Activated CD8-positive, alpha-beta memory T cell treated with anti-CD3 and anti-CD28 coated beads for 48 hours (primary cell): ENCODE data around the gene GPLD1.
"Not testable (repeated sequence)": the region's sequence is repeated elsewhere in the genome, so short reads cannot be mapped to it uniquely, and the experiment has no call there.

Experiments used
- DNase-seq, 3 experiments: peaks; one replicate each; pipeline ENCODE4 v3.0.0-alpha.2; 2020; ENCODE audit warnings: low read depth in 2 of 3, low spot score in 2 of 3

Gene GPLD1

DNA sequence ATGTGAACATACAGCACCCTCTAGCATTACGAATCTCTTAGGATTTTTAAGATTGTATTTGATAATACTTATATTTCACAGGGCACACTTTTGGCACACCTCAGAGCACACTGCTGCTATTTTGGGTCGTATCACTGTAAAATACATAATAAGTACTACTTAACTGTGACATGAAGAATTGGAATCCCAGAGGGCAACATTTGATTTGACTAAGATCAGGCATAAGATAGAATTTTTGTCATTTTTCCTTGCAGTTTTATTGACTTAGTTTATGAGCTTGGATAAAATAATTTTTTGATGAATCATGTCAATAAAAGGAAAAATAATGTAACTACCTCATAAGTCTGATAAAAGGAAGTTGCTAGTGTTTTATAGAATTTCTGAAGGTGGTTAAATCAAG, 64.3 kb downstream of the GPLD1 start:
- no peak for DNase-seq

DNA sequence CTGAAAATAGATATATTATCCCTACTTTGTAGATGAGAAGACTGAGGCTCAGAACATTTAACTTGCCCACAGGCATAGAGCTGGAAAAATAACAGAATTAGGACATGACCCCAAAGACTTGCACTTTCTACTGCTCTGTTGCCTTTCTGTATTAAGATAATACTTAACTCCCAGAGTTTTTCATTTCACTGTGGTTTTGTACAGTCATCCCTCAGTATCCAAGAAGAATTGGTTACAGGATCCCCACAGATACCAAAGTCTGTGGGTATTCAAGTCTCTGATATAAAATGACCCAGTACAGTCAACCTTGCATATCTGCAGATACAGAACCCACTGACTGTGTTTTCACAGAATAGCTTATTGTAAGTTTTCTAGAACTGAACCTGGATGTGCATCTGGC, 69.9 kb downstream of the GPLD1 start:
- DNase-seq: no peak

- no peak for DNase-seq
These were observed 73.6 kb downstream of the GPLD1 start for GRCh38 chr6:24415753-24416152.

DNA sequence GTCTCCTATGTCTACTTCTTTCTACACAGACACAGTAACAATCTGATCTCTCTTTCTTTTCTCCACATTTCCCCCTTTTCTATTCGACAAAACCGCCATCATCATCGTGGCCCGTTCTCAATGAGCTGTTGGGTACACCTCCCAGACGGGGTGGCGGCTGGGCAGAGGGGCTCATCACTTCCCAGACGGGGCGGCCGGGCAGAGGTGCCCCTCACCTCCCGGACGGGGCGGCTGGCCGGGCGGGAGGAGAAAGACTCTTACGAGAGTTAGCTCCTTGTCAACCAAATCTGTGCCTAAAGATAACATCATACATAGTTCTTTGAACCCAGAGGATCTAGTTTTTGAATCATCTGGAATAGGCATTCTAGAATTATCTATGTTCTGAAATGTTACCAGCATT, 74.8 kb downstream of the GPLD1 start:
- DNase-seq: not testable (repeated sequence)

DNA sequence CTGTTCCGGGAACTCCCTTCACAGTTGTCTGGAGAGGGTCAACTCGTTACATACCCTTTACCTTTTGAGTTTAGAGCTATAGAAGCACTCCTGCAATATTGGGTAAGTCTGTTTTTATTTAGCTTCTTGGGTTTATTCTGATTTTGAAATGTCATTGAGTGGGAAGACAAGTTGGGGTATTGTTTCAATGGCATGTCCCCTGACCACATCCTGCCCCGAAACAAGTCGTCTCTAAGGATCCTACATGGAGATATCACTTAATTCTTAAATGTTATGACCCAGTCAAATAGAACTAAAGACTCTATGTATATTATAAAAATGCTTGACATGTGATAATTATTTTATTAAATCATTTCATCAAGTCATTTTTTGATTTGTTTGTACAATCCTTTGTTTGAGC, 77.1 kb downstream of the GPLD1 start:
- DNase-seq: no peak

DNA sequence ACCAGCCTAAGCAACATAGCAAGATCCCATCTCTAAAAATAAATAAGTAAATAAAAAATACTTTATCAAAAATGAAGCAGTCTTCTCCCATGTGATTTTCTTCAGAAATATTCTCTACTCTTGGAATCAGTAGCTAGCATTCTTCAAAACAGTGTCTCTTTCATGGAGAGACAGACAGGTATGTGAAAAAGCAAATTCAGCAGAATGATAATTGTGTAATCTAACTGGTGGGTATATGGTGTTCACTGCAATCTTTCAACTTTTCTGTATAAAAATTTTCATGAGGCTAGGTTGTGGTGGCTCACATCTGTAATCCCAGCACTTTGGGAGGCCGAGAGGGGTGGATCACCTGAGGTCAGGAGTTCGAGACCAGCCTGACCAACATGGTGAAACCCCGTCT, 78.8 kb downstream of the GPLD1 start:
- DNase-seq: no peak

DNA sequence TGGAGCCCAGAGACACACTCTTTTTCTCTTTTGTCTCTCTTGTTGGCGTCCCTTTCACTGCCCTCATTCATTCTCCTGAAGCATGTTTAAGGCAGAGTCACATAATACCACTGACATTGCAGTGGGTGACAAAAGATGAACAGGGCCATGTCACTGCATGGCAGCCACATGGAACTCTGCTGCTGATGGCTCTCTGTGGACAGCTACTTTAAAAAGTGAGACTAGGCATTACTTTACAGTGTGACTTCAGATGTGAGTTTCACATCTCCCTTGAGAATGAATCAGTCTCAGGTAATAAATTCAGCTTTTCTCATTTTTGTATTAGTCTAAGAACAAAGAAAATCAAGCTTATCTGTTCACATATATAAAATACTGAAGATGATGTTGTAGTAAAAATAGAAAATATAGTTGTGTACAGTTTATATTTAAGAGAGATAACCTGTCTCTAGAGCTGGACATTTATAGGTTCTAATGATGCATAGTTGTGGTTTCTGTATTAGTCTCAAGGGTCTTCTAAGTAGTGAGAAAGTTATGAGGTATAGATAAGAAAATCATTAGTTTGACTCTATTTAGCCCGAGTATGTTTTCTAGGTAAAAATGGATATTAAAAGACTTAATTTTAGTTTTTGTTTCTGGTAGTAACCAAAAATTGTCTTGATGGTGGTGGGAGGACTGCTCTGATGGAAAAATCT, 80.5 kb downstream of the GPLD1 start:
- no peak for DNase-seq

- DNase-seq: no peak
These were observed 84.1 kb downstream of the GPLD1 start for GRCh38 chr6:24405262-24405661.

GRCh38 chr6:24403501-24403824, 85.9 kb downstream of the GPLD1 start:
- DNase-seq: no peak

- DNase-seq: peak; percentile 36 to 58 (median 45)
These were observed 86.5 kb downstream of the GPLD1 start, which contains the start of gene MRS2 for GRCh38 chr6:24402697-24403500. Gene MRS2, plus strand, starts transcription at chr6:24402936. Its CDS starts 111 bp downstream, at chr6:24403047.

DNA sequence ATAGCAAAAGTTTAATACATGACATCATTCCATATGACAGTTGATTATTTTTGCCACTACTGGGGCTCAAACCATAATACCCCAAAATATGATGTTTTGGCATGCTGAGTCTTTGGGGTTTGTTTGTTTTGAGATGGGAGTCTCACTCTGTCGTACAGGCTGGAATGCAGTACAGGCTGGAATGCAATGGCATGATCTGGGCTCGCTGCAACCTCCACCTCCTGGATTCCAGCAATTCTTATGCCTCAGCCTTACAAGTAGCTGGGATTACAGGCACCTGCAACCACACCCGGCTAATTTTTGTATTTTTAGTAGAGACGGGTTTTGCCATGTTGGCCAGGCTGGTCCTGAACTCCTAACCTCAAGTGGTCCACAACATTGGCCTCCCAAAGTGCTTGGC, 87.9 kb downstream of the GPLD1 start:
- no peak for DNase-seq

DNA sequence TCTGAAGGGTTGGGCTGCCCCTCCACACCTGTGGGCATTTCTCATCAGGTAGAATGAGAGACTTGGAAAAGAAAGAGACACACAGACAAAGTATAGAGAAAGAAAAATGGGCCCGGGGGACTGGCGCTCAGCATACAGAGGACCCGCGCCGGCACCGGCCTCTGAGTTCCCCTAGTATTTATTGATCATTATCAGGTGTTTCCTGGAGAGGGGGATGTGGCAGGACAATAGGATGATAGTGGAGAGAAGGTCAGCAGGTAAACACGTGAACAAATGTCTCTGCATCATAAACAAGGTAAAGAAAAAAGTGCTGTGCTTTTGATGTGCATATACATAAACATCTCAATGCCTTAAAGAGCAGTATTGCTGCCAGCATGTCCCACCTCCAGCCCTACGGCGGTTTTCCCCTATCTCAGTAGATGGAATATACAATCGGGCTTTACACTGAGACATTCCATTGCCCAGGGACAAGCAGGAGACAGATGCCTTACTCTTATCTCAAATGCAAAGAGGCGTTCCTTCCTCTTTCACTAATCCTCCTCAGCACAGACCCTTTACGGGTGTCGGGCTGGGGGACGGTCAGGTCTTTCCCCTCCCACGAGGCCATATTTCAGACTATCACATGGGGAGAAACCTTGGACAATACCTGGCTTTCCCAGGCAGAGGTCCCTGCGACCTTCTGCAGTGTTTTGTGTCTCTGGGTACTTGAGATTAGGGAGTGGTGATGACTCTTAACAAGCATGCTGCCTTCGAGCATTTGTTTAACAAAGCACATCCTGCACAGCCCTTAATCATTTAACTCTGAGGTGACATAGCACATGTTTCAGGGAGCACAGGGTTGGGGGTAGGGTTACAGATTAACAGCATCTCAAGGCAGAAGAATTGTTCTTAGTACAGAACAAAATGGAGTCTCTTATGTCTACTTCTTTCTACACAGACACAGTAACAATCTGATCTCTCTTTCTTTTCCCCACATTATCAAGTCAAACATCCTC, 89.0 kb downstream of the GPLD1 start:
- not testable (repeated sequence) for DNase-seq

DNA sequence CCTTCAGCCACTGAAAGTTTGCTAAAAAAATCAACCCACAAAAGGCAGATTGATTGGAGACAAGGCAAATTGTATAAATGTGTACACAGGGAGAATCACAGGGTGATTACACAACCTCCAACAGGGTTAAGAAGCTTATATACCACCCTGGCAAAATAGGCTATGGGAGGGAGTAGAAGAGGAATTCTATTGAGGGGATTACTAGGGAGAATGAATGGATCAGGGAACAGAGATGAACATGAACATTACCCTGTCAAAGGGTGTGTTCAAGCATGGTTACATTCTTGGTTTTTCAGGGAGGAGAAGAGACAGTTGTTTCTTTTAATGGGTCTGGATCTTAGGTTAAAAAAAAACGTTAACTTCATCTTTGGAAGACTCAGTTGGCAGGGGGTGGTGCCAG, 91.7 kb downstream of the GPLD1 start:
- DNase-seq: no peak

DNA sequence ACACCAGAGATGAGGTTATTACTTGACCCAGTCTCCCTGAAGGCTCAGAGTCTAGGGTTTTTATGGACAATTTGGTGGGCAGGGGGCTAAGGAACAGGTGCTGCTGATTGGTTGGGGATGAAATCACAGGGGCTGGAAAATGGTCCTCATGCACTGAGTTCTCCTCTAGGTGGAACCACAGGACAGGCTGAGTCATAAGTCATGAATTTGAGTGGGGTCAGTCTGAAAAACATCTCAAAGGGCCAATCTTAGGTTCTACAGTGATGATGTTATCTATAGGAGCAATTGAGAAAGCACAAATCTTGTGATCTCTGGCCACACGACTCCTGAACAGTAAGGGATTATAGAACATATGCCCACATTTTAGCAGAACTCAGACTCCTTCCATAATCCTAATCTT, 92.6 kb downstream of the GPLD1 start:
- no peak for DNase-seq

GRCh38 chr6:24394780-24395437, 94.5 kb downstream of the GPLD1 start:
- DNase-seq: no peak

- no peak for DNase-seq
These were observed 95.2 kb downstream of the GPLD1 start for GRCh38 chr6:24394061-24394779.

- no peak for DNase-seq
These were observed 97.5 kb downstream of the GPLD1 start for GRCh38 chr6:24391756-24392405.

DNA sequence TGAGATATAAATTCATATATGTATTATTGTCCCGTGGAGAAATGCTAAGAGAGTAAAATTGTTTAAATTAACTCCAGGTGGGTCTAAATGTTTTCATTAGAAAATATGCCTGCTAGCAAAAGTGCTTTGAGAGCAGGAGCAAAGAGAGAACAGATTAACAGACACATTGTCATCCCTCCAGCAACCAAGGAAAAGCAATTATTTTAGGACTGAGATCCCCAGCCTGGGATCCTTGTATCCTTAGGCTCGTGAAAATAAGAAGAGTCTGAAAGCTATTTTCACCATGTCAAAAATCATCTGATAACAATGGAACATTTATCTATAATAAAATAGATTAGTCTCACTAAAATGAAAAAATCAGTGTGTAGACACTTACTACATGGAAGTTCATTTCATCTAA, 98.2 kb downstream of the GPLD1 start:
- DNase-seq: no peak

- no peak for DNase-seq
These were observed 101.6 kb downstream of the GPLD1 start for GRCh38 chr6:24387818-24388217.
